Gastroesophageal sphincter (tissue), 3 donors: ENCODE results near the gene FNDC7.
"Not testable (repeated sequence)": the region's sequence is repeated elsewhere in the genome, so short reads cannot be mapped to it uniquely, and the experiment has no call there.

ENCODE experiments used
- CTCF ChIP-seq, 4 experiments: fragments of 200-600 bp in 2 of 4; fragments of 450-650 bp in 2 of 4; sonication (generic) in 1 of 4; IDR thresholded peaks; one replicate each; pipeline ENCODE4 v1.5.1; 2017 to 2019; ENCODE audit warnings: antibody characterized with exemption in 4 of 4, mild to moderate bottlenecking in 2 of 4, moderate library complexity in 2 of 4
- POLR2AphosphoS5 ChIP-seq: sonication (generic); formaldehyde crosslinking; IDR thresholded peaks from one replicate; pipeline ENCODE4 v1.6.1; 2017; ENCODE audit warnings: antibody characterized with exemption

DNA sequence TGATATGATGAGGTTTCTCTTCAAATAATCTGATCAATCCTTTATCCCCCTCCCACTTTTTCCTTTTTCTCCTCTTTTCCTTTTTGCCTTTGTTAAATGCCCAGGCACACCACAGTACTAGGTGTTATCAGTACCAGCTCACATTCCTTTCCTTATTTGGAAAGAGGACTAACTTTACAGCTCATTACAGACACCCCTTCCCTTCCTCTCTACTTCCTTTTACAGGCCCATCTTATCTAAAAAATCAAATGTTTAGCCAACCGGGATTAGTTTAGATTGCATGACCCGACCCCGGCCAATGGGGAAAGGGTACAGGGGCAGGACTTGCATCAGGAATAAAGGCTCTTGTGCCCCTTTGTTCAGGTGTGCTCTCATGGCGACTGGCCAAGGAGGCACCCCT is 31.0 kb upstream of the FNDC7 start:
- not testable (repeated sequence) for TF ChIP-seq POLR2AphosphoS5; CTCF (IDR thresholded peaks at IDR 0.05)
